Memory B cell (primary cell): ENCODE data around the gene RMI2.

Source experiments
- ATAC-seq: fragments of 150-1000 bp; cut with Tn5 transposase; 2 replicates; pipeline ENCODE4 v1.10.0; 2021; ENCODE audit warnings: low read depth, mild to moderate bottlenecking, moderate library complexity
- DNase-seq, 2 donors: peaks; one replicate each; pipeline ENCODE4 v3.0.0; 2022; ENCODE audit warnings: low spot score in 2 of 2
- H3K27ac Mint-ChIP-seq: one replicate; pipeline ENCODE4 v1.8.0; 2022; ENCODE audit warnings: mild to moderate bottlenecking, moderate library complexity, mixed read lengths
- H3K27me3 Mint-ChIP-seq: one replicate; pipeline ENCODE4 v1.8.0; 2022; ENCODE audit warnings: mixed read lengths
- H3K36me3 Mint-ChIP-seq: one replicate; pipeline ENCODE4 v1.8.0; 2022; ENCODE audit warnings: mild to moderate bottlenecking, mixed read lengths
- H3K4me1 Mint-ChIP-seq: one replicate; pipeline ENCODE4 v1.8.0; 2022; ENCODE audit warnings: mixed read lengths
- H3K4me3 Mint-ChIP-seq: one replicate; pipeline ENCODE4 v1.8.0; 2022; ENCODE audit warnings: mild to moderate bottlenecking, moderate library complexity, mixed read lengths
- H3K9me3 Mint-ChIP-seq: one replicate; pipeline ENCODE4 v1.8.0; 2022; ENCODE audit warnings: mixed read lengths

Gene RMI2

DNA sequence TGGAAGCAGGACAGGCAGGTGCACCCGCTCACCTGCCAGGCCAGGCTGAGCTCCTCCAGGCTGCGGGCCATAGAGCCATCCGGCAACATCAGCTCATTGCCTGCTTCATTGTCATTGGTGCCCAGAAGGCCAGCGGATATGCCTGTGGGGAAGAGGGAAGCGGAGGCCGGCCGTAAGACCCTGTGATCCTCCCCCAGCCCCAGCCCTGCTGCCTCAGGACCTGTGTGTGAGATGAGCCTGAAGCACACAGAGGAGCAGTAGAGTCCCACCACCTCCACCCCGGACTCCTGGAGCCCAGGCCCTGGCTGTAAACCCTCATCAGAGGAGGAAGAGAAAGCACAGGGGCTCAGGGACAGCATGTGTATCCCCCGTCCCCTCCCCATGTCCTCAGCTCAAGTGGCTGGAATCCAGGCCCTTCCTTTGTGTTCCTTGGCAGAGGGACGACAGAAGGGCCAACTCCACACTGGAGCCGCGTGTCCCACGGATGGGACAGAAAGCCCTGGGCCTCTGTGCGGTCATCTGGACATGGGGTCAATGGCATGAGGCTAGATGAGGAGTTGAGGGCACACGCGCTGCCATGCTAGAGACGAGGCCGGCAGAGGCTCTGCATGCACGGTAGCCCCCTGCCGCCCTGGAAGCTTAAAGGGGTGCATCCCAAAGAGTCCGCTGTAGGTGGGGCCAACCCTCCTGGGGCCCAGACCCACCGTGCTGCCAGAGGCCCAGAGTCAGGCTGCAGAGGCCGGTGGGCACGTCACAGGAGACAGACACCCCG lies 39.1 kb downstream of the RMI2 start:
- Mint-ChIP-seq H3K36me3 (peaks cover 2% of the 10 kb centered on the region), H3K27ac (no peak overlapping the region), H3K27me3 (peaks cover 6% of the 10 kb centered on the region), H3K4me1 (peaks cover 7% of the 10 kb centered on the region), H3K4me3 (no peak overlapping the region), H3K9me3 (no peaks in the 10 kb centered on the region)
- ATAC-seq (no peak), DNase-seq (no peak)

DNA sequence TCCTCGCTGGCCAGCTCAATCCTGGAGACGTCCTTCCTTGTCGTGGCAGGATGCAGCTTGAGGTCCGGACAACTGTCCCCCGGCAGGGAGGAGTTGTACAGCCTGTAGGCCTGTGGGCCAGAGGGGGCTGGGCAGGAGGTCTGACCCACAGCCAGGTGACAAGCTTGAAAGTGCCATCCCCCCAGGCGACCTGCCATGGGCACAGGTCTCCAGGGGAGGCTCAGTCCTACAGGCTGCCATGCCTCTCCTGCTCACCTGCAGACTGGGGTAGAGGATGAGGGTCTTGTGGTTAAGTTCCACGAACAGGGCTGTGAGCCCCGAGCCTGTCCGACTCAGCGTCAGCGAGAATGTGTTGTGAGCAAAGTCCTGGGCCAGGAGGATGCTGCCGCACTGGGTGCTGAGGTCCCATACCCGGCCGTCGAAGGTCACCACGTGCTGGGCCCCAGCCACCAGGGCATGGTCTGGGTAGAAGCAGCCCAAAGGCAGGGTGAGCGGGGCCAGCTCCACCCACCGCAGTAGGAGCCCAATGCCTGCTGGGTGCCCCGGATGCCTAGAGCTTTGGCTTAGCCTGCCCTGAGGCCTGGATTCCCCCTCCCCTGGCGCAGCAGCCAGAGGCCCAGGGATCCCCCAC lies 39.8 kb downstream of the RMI2 start:
- H3K4me3 Mint-ChIP-seq: no peak overlapping the region
- no peak overlapping the region for H3K27ac Mint-ChIP-seq
- peaks cover 6% of the 10 kb centered on the region for H3K27me3 Mint-ChIP-seq
- DNase-seq (no peak), ATAC-seq (no peak)
- peaks cover 2% of the 10 kb centered on the region for H3K4me1 Mint-ChIP-seq
- peaks cover 2% of the 10 kb centered on the region for H3K36me3 Mint-ChIP-seq
- H3K9me3 Mint-ChIP-seq: no peaks in the 10 kb centered on the region

DNA sequence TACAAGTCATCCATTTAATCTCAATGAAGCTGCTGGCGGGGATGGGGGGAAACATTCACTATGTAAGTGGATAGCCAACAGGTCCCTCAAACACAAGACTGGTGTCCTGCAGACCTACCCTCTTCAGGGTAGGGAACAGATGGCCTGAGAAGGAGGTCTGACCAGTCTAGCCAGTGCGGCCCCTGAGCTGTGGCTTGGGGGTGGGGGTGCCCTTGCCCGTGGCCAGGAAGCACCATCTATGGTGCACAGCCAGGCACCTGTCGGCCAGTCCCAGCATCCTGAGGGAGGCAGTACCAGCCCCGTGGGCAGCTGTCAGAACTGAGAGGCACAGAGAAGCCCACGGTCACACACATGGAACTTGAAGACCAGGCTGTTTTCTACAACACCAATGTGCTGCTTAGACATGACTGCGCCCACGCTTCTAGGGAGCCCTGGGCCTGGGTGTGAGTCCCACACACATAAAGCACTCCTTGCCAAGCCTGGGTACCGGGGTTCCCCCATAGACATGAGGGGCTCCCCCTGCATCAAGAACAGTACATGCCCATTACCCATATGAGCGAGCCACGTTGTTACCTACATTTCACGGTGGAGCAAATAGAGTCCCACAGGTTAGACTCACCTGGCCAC lies 40.9 kb downstream of the RMI2 start:
- no peak overlapping the region for H3K27ac Mint-ChIP-seq
- no peak overlapping the region for H3K4me3 Mint-ChIP-seq
- peaks cover 2% of the 10 kb centered on the region for H3K36me3 Mint-ChIP-seq
- no peak for DNase-seq
- H3K27me3 Mint-ChIP-seq: peaks cover 6% of the 10 kb centered on the region
- H3K9me3 Mint-ChIP-seq: no peaks in the 10 kb centered on the region
- ATAC-seq: no peak
- H3K4me1 Mint-ChIP-seq: peaks cover 2% of the 10 kb centered on the region

DNA sequence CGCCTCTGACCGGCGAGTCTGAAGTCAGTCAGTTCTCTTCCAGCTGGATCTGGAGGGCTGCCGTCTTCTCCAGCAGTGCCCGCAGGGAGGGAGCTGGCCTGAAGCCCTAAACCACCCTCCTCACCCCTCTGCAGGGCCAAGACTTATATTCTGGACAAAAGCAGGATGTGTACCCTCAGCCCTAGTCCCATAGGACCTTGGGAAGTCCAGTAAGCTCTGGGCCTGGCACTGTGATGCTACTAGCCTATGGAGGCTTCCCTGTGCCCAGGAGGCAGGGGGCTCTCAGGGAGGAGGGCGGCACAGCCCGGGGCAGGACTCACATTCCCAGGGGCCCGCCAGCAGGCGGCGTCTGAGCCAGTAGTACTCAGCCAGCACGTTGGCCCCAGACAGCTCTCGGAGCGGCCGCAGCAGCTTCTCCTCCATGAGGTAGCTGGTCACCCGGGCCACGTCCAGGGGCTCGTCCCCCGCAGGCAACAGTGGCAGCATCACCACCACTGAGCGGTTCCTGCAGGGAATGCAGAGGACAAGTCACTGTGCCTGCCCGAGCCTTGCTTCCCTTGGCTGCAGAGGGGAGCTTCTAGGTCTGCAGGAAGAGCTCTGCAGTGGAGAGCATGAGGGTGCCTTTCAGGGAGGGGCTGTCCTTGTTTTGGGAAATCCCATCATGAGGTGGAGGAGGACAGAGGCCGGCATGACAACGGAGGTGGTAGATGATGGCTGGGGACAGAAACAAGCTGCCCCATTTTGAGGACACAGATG lies 41.7 kb downstream of the RMI2 start:
- DNase-seq (no peak), ATAC-seq (peak; percentile 42)
- Mint-ChIP-seq H3K27me3 (peaks cover 6% of the 10 kb centered on the region), H3K4me3 (no peak overlapping the region), H3K4me1 (peaks cover 2% of the 10 kb centered on the region), H3K36me3 (peaks cover 2% of the 10 kb centered on the region), H3K27ac (no peak overlapping the region), H3K9me3 (no peaks in the 10 kb centered on the region)

DNA sequence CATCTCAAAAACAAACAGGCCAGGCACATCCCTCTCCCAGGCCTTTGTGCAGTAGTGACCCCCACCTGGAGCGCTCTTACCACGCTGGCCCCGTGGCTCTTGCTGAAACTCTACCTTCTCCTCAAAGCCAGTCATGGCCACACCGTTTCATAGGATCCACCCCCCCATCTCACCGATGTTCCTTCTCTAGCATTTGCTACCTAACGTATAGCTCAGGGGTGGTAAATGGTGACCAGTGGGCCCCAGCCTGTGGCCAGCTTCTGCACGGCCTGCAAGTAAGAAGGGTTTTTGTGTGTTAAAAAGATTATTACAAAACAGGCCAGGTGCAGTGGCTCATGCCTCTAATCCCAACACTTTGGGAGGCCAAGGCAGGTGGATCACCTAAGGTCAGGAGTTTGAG lies 43.8 kb downstream of the RMI2 start:
- H3K27me3 Mint-ChIP-seq: peaks cover 1% of the 10 kb centered on the region
- H3K4me3 Mint-ChIP-seq: no peak overlapping the region
- H3K36me3 Mint-ChIP-seq: no peaks in the 10 kb centered on the region
- H3K27ac Mint-ChIP-seq: no peak overlapping the region
- H3K4me1 Mint-ChIP-seq: no peaks in the 10 kb centered on the region
- no peaks in the 10 kb centered on the region for H3K9me3 Mint-ChIP-seq
- ATAC-seq: no peak
- DNase-seq: no peak

DNA sequence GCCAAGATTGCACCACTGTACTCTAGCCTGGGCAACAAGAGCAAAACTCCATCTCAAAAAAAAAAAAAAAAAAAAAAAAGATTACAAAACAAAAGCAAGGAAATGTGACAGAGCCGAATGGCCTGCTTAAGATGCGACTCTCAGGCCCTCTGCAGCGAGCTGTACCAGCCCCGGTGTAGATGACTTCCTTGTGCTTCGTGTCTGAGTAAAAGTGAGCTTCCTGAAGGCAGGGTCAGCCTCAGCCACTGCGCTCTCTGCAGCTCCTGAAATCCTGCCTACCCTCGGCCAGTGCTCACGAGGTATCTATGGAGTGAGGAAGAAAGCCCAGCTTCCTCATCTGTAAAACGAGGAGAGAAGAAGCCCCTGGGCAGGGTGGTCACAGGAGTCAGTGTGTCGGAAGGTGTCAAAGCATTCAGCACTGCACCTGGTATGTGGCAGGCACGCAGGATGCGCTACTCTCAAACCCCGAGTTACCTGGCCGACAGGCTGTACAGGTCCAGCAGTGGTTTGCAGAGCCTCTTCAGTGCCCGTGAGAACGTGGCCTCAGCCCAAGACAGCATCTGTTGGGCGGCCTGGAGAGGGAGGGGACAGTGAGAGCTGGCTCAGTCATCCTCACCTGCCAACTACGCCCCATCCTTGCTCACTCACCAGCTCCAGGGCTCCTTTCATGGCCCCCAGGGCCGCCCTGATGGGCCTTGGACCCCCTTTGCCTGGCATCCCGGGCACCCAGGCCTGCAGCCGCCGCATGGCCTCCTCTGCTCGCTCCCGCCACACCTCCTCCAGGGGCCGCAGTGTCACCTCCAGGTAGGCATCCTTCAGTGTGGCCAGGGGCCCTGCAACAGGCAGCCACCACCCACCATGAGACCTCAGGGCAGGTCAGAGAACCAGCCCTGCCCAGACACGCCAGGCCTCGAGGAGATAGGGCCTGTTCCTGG lies 44.6 kb downstream of the RMI2 start:
- no peaks in the 10 kb centered on the region for H3K9me3 Mint-ChIP-seq
- H3K4me3 Mint-ChIP-seq: no peak overlapping the region
- no peak for ATAC-seq
- H3K4me1 Mint-ChIP-seq: no peaks in the 10 kb centered on the region
- no peak for DNase-seq
- H3K27ac Mint-ChIP-seq: no peak overlapping the region
- H3K36me3 Mint-ChIP-seq: no peaks in the 10 kb centered on the region
- H3K27me3 Mint-ChIP-seq: peaks cover 1% of the 10 kb centered on the region

DNA sequence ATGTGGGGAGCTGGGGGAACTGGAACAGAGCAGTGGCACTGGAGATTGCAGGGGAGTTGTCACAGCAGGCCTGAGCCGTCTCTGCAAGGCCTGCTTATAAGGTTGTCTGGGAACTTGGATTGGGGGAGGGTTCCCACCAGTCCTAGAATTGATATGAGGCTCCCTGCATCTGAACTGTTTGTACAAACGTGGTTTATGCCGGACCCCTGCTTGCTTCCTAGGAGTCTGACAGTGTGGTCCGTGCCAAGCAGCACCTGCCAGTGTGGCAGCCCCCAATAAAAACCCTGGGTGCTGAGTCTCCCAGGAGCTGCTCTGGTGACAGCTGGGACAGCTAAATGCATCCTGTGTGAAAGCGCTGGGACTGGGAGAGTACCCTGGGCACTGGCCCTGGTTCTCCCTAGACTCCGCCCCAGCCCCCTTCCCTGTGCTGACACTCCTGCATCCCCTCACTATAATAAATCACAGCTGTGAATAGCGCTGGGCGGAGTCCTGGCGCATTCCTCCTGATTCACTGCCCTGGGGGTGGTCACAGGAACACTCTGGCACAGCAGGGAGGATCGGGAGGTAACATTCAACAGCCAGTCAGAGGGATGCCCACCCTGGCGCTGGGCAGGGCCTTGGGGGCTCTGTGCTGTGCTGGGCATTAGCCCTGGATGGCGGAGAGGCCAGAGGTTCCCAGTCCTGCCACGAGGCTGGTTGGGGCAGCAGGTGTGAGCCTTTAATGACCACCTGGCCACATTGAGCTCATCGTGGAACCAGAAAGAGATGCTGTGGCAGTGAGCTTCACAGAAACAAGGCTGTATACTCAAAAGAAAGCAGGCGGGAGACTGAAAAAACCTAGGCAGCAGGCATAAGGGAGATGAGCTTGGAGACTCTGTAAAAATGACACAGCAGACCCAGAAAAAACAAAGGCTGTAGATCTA lies 45.6 kb downstream of the RMI2 start:
- H3K36me3 Mint-ChIP-seq: no peaks in the 10 kb centered on the region
- DNase-seq (no peak), ATAC-seq (no peak)
- no peak overlapping the region for H3K27ac Mint-ChIP-seq
- peaks cover 1% of the 10 kb centered on the region for H3K27me3 Mint-ChIP-seq
- no peak overlapping the region for H3K4me3 Mint-ChIP-seq
- H3K9me3 Mint-ChIP-seq: no peaks in the 10 kb centered on the region
- no peaks in the 10 kb centered on the region for H3K4me1 Mint-ChIP-seq

DNA sequence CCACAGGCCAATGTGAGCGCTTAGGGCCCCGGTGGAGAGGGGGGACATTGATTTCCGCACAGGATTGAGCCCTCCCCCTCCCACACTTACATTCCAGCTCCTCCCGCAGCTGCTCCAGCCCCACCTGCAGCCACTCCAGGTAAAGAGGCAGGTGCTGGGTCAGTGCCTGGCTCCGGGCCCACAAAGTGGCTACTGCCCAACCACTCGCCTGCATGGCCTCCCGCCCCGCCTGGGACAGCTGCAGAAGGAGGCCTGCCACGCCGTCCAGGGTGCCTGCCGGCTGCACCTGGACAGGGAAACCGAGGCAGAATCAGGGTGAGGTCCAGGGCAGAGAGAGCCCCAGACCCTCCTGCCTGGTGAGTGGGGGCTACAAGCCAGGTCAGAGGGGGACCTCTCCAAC lies 46.3 kb downstream of the RMI2 start:
- no peak overlapping the region for H3K27ac Mint-ChIP-seq
- H3K27me3 Mint-ChIP-seq: no peaks in the 10 kb centered on the region
- no peak overlapping the region for H3K4me3 Mint-ChIP-seq
- H3K36me3 Mint-ChIP-seq: no peaks in the 10 kb centered on the region
- DNase-seq (no peak), ATAC-seq (no peak)
- no peaks in the 10 kb centered on the region for H3K9me3 Mint-ChIP-seq
- no peaks in the 10 kb centered on the region for H3K4me1 Mint-ChIP-seq

DNA sequence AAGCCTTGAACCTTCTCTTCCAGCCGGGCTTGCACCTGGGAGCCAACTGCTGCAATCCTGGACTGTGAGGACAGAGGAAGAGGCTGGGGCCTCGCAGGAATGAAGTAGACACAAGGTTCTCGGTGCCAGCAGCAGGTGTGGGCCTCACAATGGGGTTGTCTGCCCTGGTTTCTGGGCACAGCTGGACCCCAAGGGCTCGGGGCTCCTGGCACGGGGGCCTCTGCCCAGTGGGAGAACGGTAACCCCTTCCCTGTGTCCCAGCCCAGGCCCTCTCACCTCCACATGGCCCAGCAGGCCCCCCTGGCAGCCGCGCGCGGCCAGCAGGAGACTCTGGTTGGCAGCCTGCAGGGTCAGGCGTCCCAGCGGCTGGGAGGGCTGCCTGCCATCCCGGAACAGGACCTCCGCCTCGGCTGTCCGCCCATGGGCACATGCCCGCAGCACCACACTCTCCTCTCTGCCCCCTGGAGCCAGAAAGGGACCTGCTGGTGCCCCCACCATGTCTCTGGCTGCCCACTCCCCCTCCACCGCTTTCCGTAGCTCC lies 46.9 kb downstream of the RMI2 start:
- Mint-ChIP-seq H3K4me1 (peaks cover 4% of the 10 kb centered on the region), H3K27ac (no peak overlapping the region), H3K9me3 (no peaks in the 10 kb centered on the region), H3K4me3 (no peak overlapping the region), H3K27me3 (no peaks in the 10 kb centered on the region), H3K36me3 (no peaks in the 10 kb centered on the region)
- DNase-seq: no peak
- no peak for ATAC-seq

DNA sequence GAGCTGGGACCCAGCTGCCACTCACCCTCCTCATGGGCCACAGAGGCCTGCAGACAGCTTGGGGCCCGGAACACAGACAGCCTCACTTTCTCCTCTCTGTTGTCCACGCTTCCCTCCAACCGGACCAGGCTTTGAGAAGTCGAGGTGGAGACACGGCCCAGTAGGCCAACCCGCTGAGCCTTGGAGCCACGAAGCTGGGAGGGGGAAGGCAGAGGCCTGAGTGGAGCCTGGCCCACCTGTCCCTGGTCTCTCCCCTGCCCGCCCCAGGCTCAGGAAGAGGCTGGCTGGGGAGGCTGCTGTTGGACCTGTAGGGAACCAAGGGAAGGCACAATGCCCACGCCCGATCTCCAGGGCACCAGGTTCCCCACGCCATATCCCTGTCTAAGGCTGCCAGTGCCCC lies 48.1 kb downstream of the RMI2 start:
- no peaks in the 10 kb centered on the region for H3K36me3 Mint-ChIP-seq
- no peak overlapping the region for H3K27ac Mint-ChIP-seq
- H3K4me3 Mint-ChIP-seq: no peak overlapping the region
- ATAC-seq: no peak
- H3K4me1 Mint-ChIP-seq: peaks cover 4% of the 10 kb centered on the region
- no peak for DNase-seq
- H3K27me3 Mint-ChIP-seq: no peaks in the 10 kb centered on the region
- no peaks in the 10 kb centered on the region for H3K9me3 Mint-ChIP-seq

DNA sequence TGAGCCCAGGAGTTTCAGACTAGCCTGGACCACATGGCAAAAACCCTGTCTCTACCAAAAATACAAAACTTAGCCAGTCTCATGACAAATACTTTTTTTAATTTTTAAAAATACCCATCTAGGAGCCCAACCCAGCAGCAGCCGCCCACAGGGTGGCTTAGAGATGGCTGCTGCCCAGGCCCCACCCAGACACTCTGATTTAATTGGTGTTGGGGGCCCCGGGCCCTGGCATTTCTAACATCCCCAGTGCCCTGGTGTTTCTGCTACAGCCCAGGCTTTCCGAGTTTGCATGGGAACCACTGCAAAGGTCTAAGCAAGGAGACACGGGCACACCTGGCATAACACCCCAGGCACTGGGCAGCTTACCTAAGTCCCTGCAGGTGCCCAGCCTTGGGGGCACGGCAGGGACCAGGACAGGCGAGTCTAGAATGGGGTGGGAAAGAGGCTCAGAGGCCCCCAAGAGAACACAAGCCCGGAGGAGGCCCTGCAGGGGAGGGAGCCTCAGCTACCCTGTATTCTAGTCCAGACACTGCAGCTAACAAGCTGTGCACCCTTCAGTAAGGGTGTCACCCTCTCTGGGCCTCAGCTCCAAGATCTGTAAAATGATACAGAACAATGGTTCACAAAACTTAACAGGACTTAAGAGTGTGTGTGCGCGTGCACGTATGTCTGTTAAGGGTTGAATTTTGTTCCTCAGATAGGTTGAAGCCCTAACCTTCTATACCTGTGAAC lies 48.8 kb downstream of the RMI2 start:
- Mint-ChIP-seq H3K36me3 (no peaks in the 10 kb centered on the region), H3K4me3 (no peak overlapping the region), H3K9me3 (no peaks in the 10 kb centered on the region), H3K4me1 (peaks cover 4% of the 10 kb centered on the region), H3K27me3 (no peaks in the 10 kb centered on the region), H3K27ac (no peak overlapping the region)
- ATAC-seq (no peak), DNase-seq (no peak)

DNA sequence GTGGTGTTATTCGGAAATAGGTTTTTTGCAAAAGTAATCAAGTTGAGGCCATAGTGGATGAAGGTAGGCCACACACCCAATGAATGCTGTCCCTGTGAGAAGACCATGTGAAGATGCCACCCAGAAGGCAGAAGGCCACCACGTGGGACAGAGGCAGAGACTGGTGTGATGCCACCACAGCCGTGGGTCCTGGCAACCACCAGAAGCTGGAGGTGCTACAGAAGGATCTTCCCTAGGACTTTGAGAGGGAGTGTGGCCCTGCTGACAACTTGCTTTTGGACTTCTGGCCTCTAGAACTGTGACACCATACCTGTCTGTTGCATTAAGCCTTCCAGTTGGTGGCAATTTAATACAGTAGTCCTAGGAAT lies 49.3 kb downstream of the RMI2 start:
- Mint-ChIP-seq H3K27me3 (no peaks in the 10 kb centered on the region), H3K27ac (no peak overlapping the region), H3K4me3 (no peak overlapping the region), H3K9me3 (no peaks in the 10 kb centered on the region), H3K4me1 (peaks cover 4% of the 10 kb centered on the region), H3K36me3 (no peaks in the 10 kb centered on the region)
- no peak for DNase-seq
- no peak for ATAC-seq
